ENCODE measurements around the gene IFT88.

Gene IFT88

GRCh38 chr13:20559659-20560356 lies 7.1 kb upstream of the IFT88 start:
- H3K4me1 ChIP-seq (ENCODE audit: control insufficient read depth, insufficient read depth, low read length) = no peaks in the 10 kb centered on the region
- TF ChIP-seq GLIS2 (tag by site-specific recombination; IDR thresholded peaks at IDR 0.05) (no peak), ZNF138 (tag by site-specific recombination; IDR thresholded peaks at IDR 0.05; ENCODE audit: borderline replicate concordance) (no peak), ZNF354C (tag by site-specific recombination; IDR thresholded peaks at IDR 0.05; ENCODE audit: borderline replicate concordance, low read depth) (no peak), GLIS1 (tag by site-specific recombination; IDR thresholded peaks at IDR 0.05) (no peak), PRDM1 (tag by site-specific recombination; IDR thresholded peaks at IDR 0.05) (no peak), MEIS1 (CRISPR knock-in tag; IDR thresholded peaks at IDR 0.05; ENCODE audit: borderline replicate concordance) (no peak), PRDM2 (tag by site-specific recombination; IDR thresholded peaks at IDR 0.05; ENCODE audit: borderline replicate concordance) (no peak), ZNF639 (tag by site-specific recombination; IDR thresholded peaks at IDR 0.05) (no peak), ZNF548 (tag by site-specific recombination; IDR thresholded peaks at IDR 0.05) (no peak), ZNF112 (tag by site-specific recombination; IDR thresholded peaks at IDR 0.05) (no peak), REPIN1 (tag by site-specific recombination; IDR thresholded peaks at IDR 0.05; ENCODE audit: low read depth) (no peak), ZNF792 (tag by site-specific recombination; IDR thresholded peaks at IDR 0.05) (no peak), ZNF292 (tag by site-specific recombination; IDR thresholded peaks at IDR 0.05; ENCODE audit: borderline replicate concordance, low read depth) (no peak), HOXC10 (CRISPR knock-in tag; IDR thresholded peaks at IDR 0.05) (no peak), ZSCAN23 (tag by site-specific recombination; IDR thresholded peaks at IDR 0.05) (no peak), ZNF366 (tag by site-specific recombination; conservative IDR thresholded peaks at IDR 0.05) (no peak), ZNF214 (tag by site-specific recombination; IDR thresholded peaks at IDR 0.05; ENCODE audit: borderline replicate concordance) (no peak)
- no peaks in the 10 kb centered on the region for H3K9me3 ChIP-seq (ENCODE audit: control insufficient read depth, insufficient read depth, low read depth, low read length)
- H3K4me3 ChIP-seq (ENCODE audit: low read depth, low read length) = no peak overlapping the region
- H3K36me3 ChIP-seq (ENCODE audit: control insufficient read depth in 2 of 2, insufficient read depth in 1 of 2, low read length in 2 of 2) = no peaks in the 10 kb centered on the region
- ChIA-PET CTCF (no interaction called here), POLR2A (no interaction called here)
- H3K27ac ChIP-seq (ENCODE audit: extremely low read depth, low read depth, low read length) = no peak overlapping the region

- no peak overlapping the region for H3K27ac ChIP-seq (ENCODE audit: extremely low read depth, low read depth, low read length)
- CTCF ChIA-PET = interaction anchor here (0.6 to 0.7 kb wide), 3 partner anchors 49 to 67 kb away, joined by 4 to 6 read pairs (median 5); no protein-coding TSS in a partner anchor
- TF ChIP-seq ZNF423 (tag by site-specific recombination; IDR thresholded peaks at IDR 0.05) (no peak), ZNF404 (tag by site-specific recombination; IDR thresholded peaks at IDR 0.05) (no peak), ZNF670 (tag by site-specific recombination; IDR thresholded peaks at IDR 0.05; ENCODE audit: low read depth) (no peak), ZNF140 (tag by site-specific recombination; IDR thresholded peaks at IDR 0.05) (no peak), ZNF777 (tag by site-specific recombination; IDR thresholded peaks at IDR 0.05; ENCODE audit: borderline replicate concordance) (no peak), ZNF529 (tag by site-specific recombination; IDR thresholded peaks at IDR 0.05; ENCODE audit: insufficient replicate concordance) (no peak), SCRT1 (tag by site-specific recombination; IDR thresholded peaks at IDR 0.05; ENCODE audit: borderline replicate concordance) (no peak), ZNF548 (tag by site-specific recombination; IDR thresholded peaks at IDR 0.05) (no peak), SP2 (tag by site-specific recombination; IDR thresholded peaks at IDR 0.05) (no peak), ZNF114 (tag by site-specific recombination; IDR thresholded peaks at IDR 0.05) (no peak), TRIM28 (IDR thresholded peaks at IDR 0.05; ENCODE audit: borderline replicate concordance, low read length) (no peak), ZNF692 (tag by site-specific recombination; IDR thresholded peaks at IDR 0.05) (no peak), ZNF621 (tag by site-specific recombination; IDR thresholded peaks at IDR 0.05) (no peak)
These were observed 5.2 kb upstream of the IFT88 start for GRCh38 chr13:20561741-20562140.

More at GRCh38 chr13:20561741-20562140, 5.2 kb upstream of the IFT88 start:
- no peaks in the 10 kb centered on the region for H3K36me3 ChIP-seq (ENCODE audit: control insufficient read depth in 2 of 2, insufficient read depth in 1 of 2, low read length in 2 of 2)
- H3K9me3 ChIP-seq (ENCODE audit: control insufficient read depth, insufficient read depth, low read depth, low read length) = no peaks in the 10 kb centered on the region
- H3K4me1 ChIP-seq (ENCODE audit: control insufficient read depth, insufficient read depth, low read length) = no peaks in the 10 kb centered on the region
- no peak overlapping the region for H3K4me3 ChIP-seq (ENCODE audit: low read depth, low read length)
- POLR2A ChIA-PET = no interaction called here
